ENCODE data around the gene HSPH1. TPM values are rescaled to one million over a fixed set of nuclear protein-coding genes. Genes with fewer than 3 reads are reported as not detected.

Gene HSPH1
- polyA plus RNA-seq, 1 donor from 2014 or later = 112 TPM

GRCh38 chr13:31150315-31150985 lies 11.3 kb downstream of the HSPH1 start:
- Histone ChIP-seq H3K4me3 (ENCODE audit: low read length) (no peak overlapping the region), H3K27ac (ENCODE audit: low read length) (no peak overlapping the region), H3K4me2 (ENCODE audit: low read length) (no peak overlapping the region), H3K27me3 (ENCODE audit: insufficient read depth, low read depth, low read length) (no peaks in the 10 kb centered on the region), H3K79me2 (replicated peaks; ENCODE audit: insufficient read depth, low read length) (peaks cover 1% of the 10 kb centered on the region), H2AFZ (ENCODE audit: low read depth, low read length) (no peak overlapping the region), H3K9ac (ENCODE audit: low read length) (no peak overlapping the region), H3K36me3 (ENCODE audit: insufficient read depth, low read length) (peaks cover 9% of the 10 kb centered on the region), H4K20me1 (ENCODE audit: insufficient read depth) (no peaks in the 10 kb centered on the region), H3K9me2 (ENCODE audit: insufficient read depth, low read length) (no peaks in the 10 kb centered on the region), H3K9me3 (ENCODE audit: low read length) (no peaks in the 10 kb centered on the region), H3F3A (ENCODE audit: insufficient read depth, low read length, poor library complexity, severe bottlenecking) (no peaks in the 10 kb centered on the region)
- TF ChIP-seq EZH2 (IDR thresholded peaks at IDR 0.05; ENCODE audit: borderline replicate concordance, insufficient read depth, low read length, poor library complexity, severe bottlenecking) (no peak), TAF1 (IDR thresholded peaks at IDR 0.05; ENCODE audit: low read depth) (no peak), SMC3 (conservative IDR thresholded peaks at IDR 0.05; ENCODE audit: poor library complexity) (no peak), MXI1 (conservative IDR thresholded peaks at IDR 0.05; ENCODE audit: poor library complexity, severe bottlenecking) (no peak), POLR2AphosphoS5 (IDR thresholded peaks at IDR 0.05) (no peak), RAD21 (conservative IDR thresholded peaks at IDR 0.05) (no peak), EP300 (conservative IDR thresholded peaks at IDR 0.05; ENCODE audit: poor library complexity, severe bottlenecking) (no peak)
- TF ChIP-seq, protein P1, sequence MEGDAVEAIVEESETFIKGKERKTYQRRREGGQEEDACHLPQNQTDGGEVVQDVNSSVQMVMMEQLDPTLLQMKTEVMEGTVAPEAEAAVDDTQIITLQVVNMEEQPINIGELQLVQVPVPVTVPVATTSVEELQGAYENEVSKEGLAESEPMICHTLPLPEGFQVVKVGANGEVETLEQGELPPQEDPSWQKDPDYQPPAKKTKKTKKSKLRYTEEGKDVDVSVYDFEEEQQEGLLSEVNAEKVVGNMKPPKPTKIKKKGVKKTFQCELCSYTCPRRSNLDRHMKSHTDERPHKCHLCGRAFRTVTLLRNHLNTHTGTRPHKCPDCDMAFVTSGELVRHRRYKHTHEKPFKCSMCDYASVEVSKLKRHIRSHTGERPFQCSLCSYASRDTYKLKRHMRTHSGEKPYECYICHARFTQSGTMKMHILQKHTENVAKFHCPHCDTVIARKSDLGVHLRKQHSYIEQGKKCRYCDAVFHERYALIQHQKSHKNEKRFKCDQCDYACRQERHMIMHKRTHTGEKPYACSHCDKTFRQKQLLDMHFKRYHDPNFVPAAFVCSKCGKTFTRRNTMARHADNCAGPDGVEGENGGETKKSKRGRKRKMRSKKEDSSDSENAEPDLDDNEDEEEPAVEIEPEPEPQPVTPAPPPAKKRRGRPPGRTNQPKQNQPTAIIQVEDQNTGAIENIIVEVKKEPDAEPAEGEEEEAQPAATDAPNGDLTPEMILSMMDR (IDR thresholded peaks at IDR 0.05; ENCODE audit: poor library complexity, severe bottlenecking) = no peak
- TF ChIP-seq, protein P2, sequence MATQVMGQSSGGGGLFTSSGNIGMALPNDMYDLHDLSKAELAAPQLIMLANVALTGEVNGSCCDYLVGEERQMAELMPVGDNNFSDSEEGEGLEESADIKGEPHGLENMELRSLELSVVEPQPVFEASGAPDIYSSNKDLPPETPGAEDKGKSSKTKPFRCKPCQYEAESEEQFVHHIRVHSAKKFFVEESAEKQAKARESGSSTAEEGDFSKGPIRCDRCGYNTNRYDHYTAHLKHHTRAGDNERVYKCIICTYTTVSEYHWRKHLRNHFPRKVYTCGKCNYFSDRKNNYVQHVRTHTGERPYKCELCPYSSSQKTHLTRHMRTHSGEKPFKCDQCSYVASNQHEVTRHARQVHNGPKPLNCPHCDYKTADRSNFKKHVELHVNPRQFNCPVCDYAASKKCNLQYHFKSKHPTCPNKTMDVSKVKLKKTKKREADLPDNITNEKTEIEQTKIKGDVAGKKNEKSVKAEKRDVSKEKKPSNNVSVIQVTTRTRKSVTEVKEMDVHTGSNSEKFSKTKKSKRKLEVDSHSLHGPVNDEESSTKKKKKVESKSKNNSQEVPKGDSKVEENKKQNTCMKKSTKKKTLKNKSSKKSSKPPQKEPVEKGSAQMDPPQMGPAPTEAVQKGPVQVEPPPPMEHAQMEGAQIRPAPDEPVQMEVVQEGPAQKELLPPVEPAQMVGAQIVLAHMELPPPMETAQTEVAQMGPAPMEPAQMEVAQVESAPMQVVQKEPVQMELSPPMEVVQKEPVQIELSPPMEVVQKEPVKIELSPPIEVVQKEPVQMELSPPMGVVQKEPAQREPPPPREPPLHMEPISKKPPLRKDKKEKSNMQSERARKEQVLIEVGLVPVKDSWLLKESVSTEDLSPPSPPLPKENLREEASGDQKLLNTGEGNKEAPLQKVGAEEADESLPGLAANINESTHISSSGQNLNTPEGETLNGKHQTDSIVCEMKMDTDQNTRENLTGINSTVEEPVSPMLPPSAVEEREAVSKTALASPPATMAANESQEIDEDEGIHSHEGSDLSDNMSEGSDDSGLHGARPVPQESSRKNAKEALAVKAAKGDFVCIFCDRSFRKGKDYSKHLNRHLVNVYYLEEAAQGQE (IDR thresholded peaks at IDR 0.05; ENCODE audit: borderline replicate concordance) = no peak

DNA sequence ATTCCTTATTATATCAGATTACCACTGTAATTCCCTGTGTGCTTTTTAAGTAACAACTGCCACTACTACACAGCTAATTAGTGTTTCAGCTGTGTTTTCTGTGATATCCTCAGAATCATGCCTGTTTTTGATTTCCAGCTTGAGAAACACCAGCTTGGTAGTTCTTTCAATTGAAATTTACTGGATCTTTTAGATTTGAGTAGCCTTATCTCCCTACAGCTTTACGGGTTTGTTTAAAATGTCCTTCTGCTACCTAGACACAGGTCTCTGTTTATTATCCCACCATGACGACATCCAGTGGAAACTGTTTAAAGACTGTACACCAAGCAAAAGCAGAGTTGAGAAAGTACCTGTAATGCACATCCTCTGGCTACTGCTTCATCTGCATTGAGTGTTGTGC lies 12.1 kb downstream of the HSPH1 start:
- H3K4me3 ChIP-seq (ENCODE audit: low read length) = no peak overlapping the region
- H3K9ac ChIP-seq (ENCODE audit: low read length) = no peak overlapping the region
- H3K9me2 ChIP-seq (ENCODE audit: insufficient read depth, low read length) = no peaks in the 10 kb centered on the region
- TF ChIP-seq MXI1 (conservative IDR thresholded peaks at IDR 0.05; ENCODE audit: poor library complexity, severe bottlenecking) (no peak), EP300 (conservative IDR thresholded peaks at IDR 0.05; ENCODE audit: poor library complexity, severe bottlenecking) (no peak), EZH2 (IDR thresholded peaks at IDR 0.05; ENCODE audit: borderline replicate concordance, insufficient read depth, low read length, poor library complexity, severe bottlenecking) (no peak), RAD21 (conservative IDR thresholded peaks at IDR 0.05) (no peak), TAF1 (IDR thresholded peaks at IDR 0.05; ENCODE audit: low read depth) (no peak), SMC3 (conservative IDR thresholded peaks at IDR 0.05; ENCODE audit: poor library complexity) (no peak), POLR2AphosphoS5 (IDR thresholded peaks at IDR 0.05) (no peak)
- TF ChIP-seq, protein P2 (IDR thresholded peaks at IDR 0.05; ENCODE audit: borderline replicate concordance) = no peak
- TF ChIP-seq, protein P1 (IDR thresholded peaks at IDR 0.05; ENCODE audit: poor library complexity, severe bottlenecking) = no peak
- no peaks in the 10 kb centered on the region for H3K27me3 ChIP-seq (ENCODE audit: insufficient read depth, low read depth, low read length)
- H4K20me1 ChIP-seq (ENCODE audit: insufficient read depth) = no peaks in the 10 kb centered on the region
- H3K36me3 ChIP-seq (ENCODE audit: insufficient read depth, low read length) = peaks cover 6% of the 10 kb centered on the region
- H3K9me3 ChIP-seq (ENCODE audit: low read length) = no peaks in the 10 kb centered on the region
- no peaks in the 10 kb centered on the region for H3K79me2 ChIP-seq (replicated peaks; ENCODE audit: insufficient read depth, low read length)
- H3K4me2 ChIP-seq (ENCODE audit: low read length) = no peak overlapping the region
- no peaks in the 10 kb centered on the region for H3F3A ChIP-seq (ENCODE audit: insufficient read depth, low read length, poor library complexity, severe bottlenecking)
- no peak overlapping the region for H3K27ac ChIP-seq (ENCODE audit: low read length)
- H2AFZ ChIP-seq (ENCODE audit: low read depth, low read length) = no peak overlapping the region

All from neural cell (in vitro differentiated cells).